NB4 (cell line): Measurements from ENCODE around the gene MYO1G.
"Not testable (repeated sequence)": the region's sequence is repeated elsewhere in the genome, so short reads cannot be mapped to it uniquely, and the experiment has no call there.

ENCODE experiments used
- DNase-seq: peaks from one replicate; pipeline ENCODE4 v3.0.0; 2010; ENCODE audit warnings: low read depth
- H3K4me3 ChIP-seq: one replicate; pipeline ENCODE4 v1.5.1; 2011; ENCODE audit warnings: mild to moderate bottlenecking, low read depth, low read length, moderate library complexity
- MYC ChIP-seq: IDR thresholded peaks from 2 replicates; pipeline ENCODE4 v1.6.1; 2011; ENCODE audit warnings: low read depth, low read length
- POLR2A ChIP-seq: IDR thresholded peaks from 2 replicates; pipeline ENCODE4 v1.6.1; 2011; ENCODE audit warnings: mild to moderate bottlenecking; ENCODE audit not compliant: insufficient read length; ENCODE audit errors: extremely low read depth
- TF ChIP-seq, protein P1 (sequence below): IDR thresholded peaks from 2 replicates; pipeline ENCODE4 v1.6.1; 2011; ENCODE audit warnings: low read depth, low read length
- TF ChIP-seq, protein P2 (sequence below): IDR thresholded peaks from one replicate; pipeline ENCODE4 v1.5.1; 2012; ENCODE audit warnings: low read depth, low read length

Gene MYO1G

GRCh38 chr7:44978511-44979366 is at the start of gene MYO1G:
MYO1G (minus strand) TSS chr7:44979015; CDS start chr7:44978961, 54 bp downstream.
- peak within 1 kb of the TSS; percentile 89 for H3K4me3 ChIP-seq
- DNase-seq, result peak; percentile 100
- peak; percentile 94 for TF ChIP-seq MYC
- TF ChIP-seq, protein P1, sequence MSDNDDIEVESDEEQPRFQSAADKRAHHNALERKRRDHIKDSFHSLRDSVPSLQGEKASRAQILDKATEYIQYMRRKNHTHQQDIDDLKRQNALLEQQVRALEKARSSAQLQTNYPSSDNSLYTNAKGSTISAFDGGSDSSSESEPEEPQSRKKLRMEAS, result peak; percentile 85
- TF ChIP-seq, protein P2, sequence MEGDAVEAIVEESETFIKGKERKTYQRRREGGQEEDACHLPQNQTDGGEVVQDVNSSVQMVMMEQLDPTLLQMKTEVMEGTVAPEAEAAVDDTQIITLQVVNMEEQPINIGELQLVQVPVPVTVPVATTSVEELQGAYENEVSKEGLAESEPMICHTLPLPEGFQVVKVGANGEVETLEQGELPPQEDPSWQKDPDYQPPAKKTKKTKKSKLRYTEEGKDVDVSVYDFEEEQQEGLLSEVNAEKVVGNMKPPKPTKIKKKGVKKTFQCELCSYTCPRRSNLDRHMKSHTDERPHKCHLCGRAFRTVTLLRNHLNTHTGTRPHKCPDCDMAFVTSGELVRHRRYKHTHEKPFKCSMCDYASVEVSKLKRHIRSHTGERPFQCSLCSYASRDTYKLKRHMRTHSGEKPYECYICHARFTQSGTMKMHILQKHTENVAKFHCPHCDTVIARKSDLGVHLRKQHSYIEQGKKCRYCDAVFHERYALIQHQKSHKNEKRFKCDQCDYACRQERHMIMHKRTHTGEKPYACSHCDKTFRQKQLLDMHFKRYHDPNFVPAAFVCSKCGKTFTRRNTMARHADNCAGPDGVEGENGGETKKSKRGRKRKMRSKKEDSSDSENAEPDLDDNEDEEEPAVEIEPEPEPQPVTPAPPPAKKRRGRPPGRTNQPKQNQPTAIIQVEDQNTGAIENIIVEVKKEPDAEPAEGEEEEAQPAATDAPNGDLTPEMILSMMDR, result no peak
- TF ChIP-seq POLR2A, result peak; percentile 68

- DNase-seq, result peak; percentile 56
- H3K4me3 ChIP-seq, result peak overlapping the region; percentile 80
- TF ChIP-seq POLR2A, result no peak
- TF ChIP-seq, protein P1, result no peak
- TF ChIP-seq, protein P2, result no peak
- TF ChIP-seq MYC, result no peak
These were observed 49.5 kb upstream of the MYO1G start for GRCh38 chr7:45028138-45028919.

- peak; percentile 77 for DNase-seq
- TF ChIP-seq, protein P1, result no peak
- TF ChIP-seq MYC (no peak), POLR2A (no peak)
- TF ChIP-seq, protein P2, result no peak
- peak overlapping the region; percentile 80 for H3K4me3 ChIP-seq
These were observed 48.9 kb upstream of the MYO1G start for GRCh38 chr7:45027774-45028114.

- peak overlapping the region; percentile 80 for H3K4me3 ChIP-seq
- TF ChIP-seq, protein P2, result no peak
- TF ChIP-seq POLR2A, result peak; percentile 55
- TF ChIP-seq, protein P1, result peak; percentile 80
- peak; percentile 92 for TF ChIP-seq MYC
- DNase-seq, result peak; percentile 95
These were observed 48.4 kb upstream of the MYO1G start for GRCh38 chr7:45026984-45027773.

- H3K4me3 ChIP-seq, result peak overlapping the region; percentile 80
- DNase-seq, result no peak
- TF ChIP-seq, protein P1, result no peak
- TF ChIP-seq POLR2A (no peak), MYC (no peak)
- TF ChIP-seq, protein P2, result no peak
These were observed 47.2 kb upstream of the MYO1G start for GRCh38 chr7:45026013-45026412.

DNA sequence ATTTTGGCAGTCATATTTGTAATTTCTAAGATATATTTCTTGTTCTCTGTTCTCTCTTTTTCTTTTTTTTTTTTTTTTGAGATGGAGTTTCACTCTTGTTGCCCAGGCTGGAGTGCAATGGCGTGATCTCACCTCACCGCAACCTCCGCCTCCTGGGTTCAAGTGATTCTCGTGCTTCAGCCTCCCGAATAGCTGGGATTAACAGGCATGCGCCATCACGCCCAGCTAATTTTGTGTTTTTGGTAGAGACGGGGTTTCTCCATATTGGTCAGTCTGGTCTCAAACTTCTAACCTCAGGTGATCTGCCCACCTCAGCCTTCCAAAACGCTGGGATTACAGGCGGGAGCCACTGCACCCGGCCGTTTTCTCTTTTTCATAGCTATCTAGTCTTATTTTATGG is 46.7 kb upstream of the MYO1G start:
- DNase-seq, H3K4me3 ChIP-seq: not testable (repeated sequence)
